Measurements from ENCODE around the gene THADA. TPM values are rescaled to one million over a fixed set of nuclear protein-coding genes. Genes with fewer than 3 reads are reported as not detected.
A peak's percentile ranks its signal among the peaks of the same experiment; 100 is the strongest.

The THADA gene
- total RNA-seq, 2 experiments from 2014 or later, result 31.2 to 32.3 TPM

GRCh38 chr2:43609290-43609918 is 13.6 kb upstream of the THADA start:
- no peaks in the 10 kb centered on the region for H4K20me1 ChIP-seq (ENCODE audit: insufficient read depth, low read length)
- intact Hi-C loops (cut with micrococcal nuclease; ENCODE audit: unreplicated experiment), result loop anchor here (1.0 to 2.0 kb wide), 2 partner anchors 663 to 781 kb away; no protein-coding TSS in a partner anchor
- H3K9me2 ChIP-seq (ENCODE audit: insufficient read depth, low read length), result no peaks in the 10 kb centered on the region
- no peak overlapping the region for H2AFZ ChIP-seq (ENCODE audit: low read length)
- peak; percentile 64 for DNase-seq (ENCODE audit: low spot score)
- no peak overlapping the region for H3K4me2 ChIP-seq (ENCODE audit: low read length)
- H3K4me3 ChIP-seq (ENCODE audit: low read depth, low read length, poor library complexity, severe bottlenecking), result no peak overlapping the region
- H3K27ac ChIP-seq (ENCODE audit: low read depth, low read length, poor library complexity, severe bottlenecking), result no peak overlapping the region
- ChIA-PET POLR2A (interaction anchor here (0.6 kb wide), 1 partner anchor 1135 kb away, joined by 3 read pairs; no protein-coding TSS in a partner anchor), CTCF (ENCODE audit: unreplicated experiment) (no interaction called here)
- H3K36me3 ChIP-seq (ENCODE audit: insufficient read depth, low read length), result no peaks in the 10 kb centered on the region
- no peaks in the 10 kb centered on the region for H3K4me1 ChIP-seq (ENCODE audit: insufficient read depth, low read length, poor library complexity, severe bottlenecking)
- TF ChIP-seq EZH2phosphoT487 (IDR thresholded peaks at IDR 0.05; ENCODE audit: borderline replicate concordance, low read depth, low read length), result no peak
- peak; percentile 89 for TF ChIP-seq CTCF (conservative IDR thresholded peaks at IDR 0.05; ENCODE audit: low read length)
- no peaks in the 10 kb centered on the region for H3K9me3 ChIP-seq (ENCODE audit: low read length)
- H3K79me2 ChIP-seq (ENCODE audit: insufficient read depth, low read depth, low read length), result no peaks in the 10 kb centered on the region
- BruUV-seq (replicated peaks), result no TSS peak

GRCh38 chr2:43605851-43606250 is 10.0 kb upstream of the THADA start:
- TF ChIP-seq CTCF (conservative IDR thresholded peaks at IDR 0.05; ENCODE audit: low read length) (no peak), EZH2phosphoT487 (IDR thresholded peaks at IDR 0.05; ENCODE audit: borderline replicate concordance, low read depth, low read length) (no peak)
- Histone ChIP-seq H3K27ac (ENCODE audit: low read depth, low read length, poor library complexity, severe bottlenecking) (no peak overlapping the region), H3K4me2 (ENCODE audit: low read length) (no peak overlapping the region), H3K4me3 (ENCODE audit: low read depth, low read length, poor library complexity, severe bottlenecking) (no peak overlapping the region), H2AFZ (ENCODE audit: low read length) (no peak overlapping the region; the same call in 1 of the 2 replicates), H3K79me2 (ENCODE audit: insufficient read depth, low read depth, low read length) (no peaks in the 10 kb centered on the region), H4K20me1 (ENCODE audit: insufficient read depth, low read length) (no peaks in the 10 kb centered on the region), H3K4me1 (ENCODE audit: insufficient read depth, low read length, poor library complexity, severe bottlenecking) (no peaks in the 10 kb centered on the region), H3K36me3 (ENCODE audit: insufficient read depth, low read length) (no peaks in the 10 kb centered on the region), H3K9me3 (ENCODE audit: low read length) (no peaks in the 10 kb centered on the region), H3K9me2 (ENCODE audit: insufficient read depth, low read length) (no peaks in the 10 kb centered on the region)
- CTCF ChIA-PET (ENCODE audit: unreplicated experiment), result no interaction called here
- BruUV-seq (replicated peaks), result no TSS peak
- POLR2A ChIA-PET, result no interaction called here
- intact Hi-C loops (cut with micrococcal nuclease; ENCODE audit: unreplicated experiment), result no loop called here
- no peak for DNase-seq (ENCODE audit: low spot score)

GRCh38 chr2:43605079-43605655 is 9.3 kb upstream of the THADA start:
- Histone ChIP-seq H3K4me1 (ENCODE audit: insufficient read depth, low read length, poor library complexity, severe bottlenecking) (no peaks in the 10 kb centered on the region), H3K4me2 (ENCODE audit: low read length) (no peak overlapping the region), H4K20me1 (ENCODE audit: insufficient read depth, low read length) (no peaks in the 10 kb centered on the region), H2AFZ (ENCODE audit: low read length) (no peak overlapping the region), H3K36me3 (ENCODE audit: insufficient read depth, low read length) (no peaks in the 10 kb centered on the region), H3K4me3 (ENCODE audit: low read depth, low read length, poor library complexity, severe bottlenecking) (no peak overlapping the region), H3K79me2 (ENCODE audit: insufficient read depth, low read depth, low read length) (no peaks in the 10 kb centered on the region), H3K27ac (ENCODE audit: low read depth, low read length, poor library complexity, severe bottlenecking) (no peak overlapping the region), H3K9me2 (ENCODE audit: insufficient read depth, low read length) (no peaks in the 10 kb centered on the region), H3K9me3 (ENCODE audit: low read length) (no peaks in the 10 kb centered on the region)
- peak; percentile 55 for DNase-seq (ENCODE audit: low spot score)
- ChIA-PET POLR2A (no interaction called here), CTCF (ENCODE audit: unreplicated experiment) (no interaction called here)
- no TSS peak for BruUV-seq (replicated peaks)
- TF ChIP-seq CTCF (conservative IDR thresholded peaks at IDR 0.05; ENCODE audit: low read length) (peak; percentile 83), EZH2phosphoT487 (IDR thresholded peaks at IDR 0.05; ENCODE audit: borderline replicate concordance, low read depth, low read length) (no peak)
- intact Hi-C loops (cut with micrococcal nuclease; ENCODE audit: unreplicated experiment), result no loop called here

Measured in OCI-LY7 (cell line).